ENCODE data around the gene CPPED1.
"Not testable (repeated sequence)": the region's sequence is repeated elsewhere in the genome, so short reads cannot be mapped to it uniquely, and the experiment has no call there.

The CPPED1 gene

GRCh38 chr16:12798846-12799245 lies 4.8 kb downstream of the CPPED1 start:
- Histone ChIP-seq H3K9ac (ENCODE audit: low read length) (no peak overlapping the region), H3K27ac (ENCODE audit: low read depth, low read length) (no peak overlapping the region), H3K36me3 (ENCODE audit: control insufficient read depth, insufficient read depth, low read length) (no peaks in the 10 kb centered on the region), H3K4me3 (ENCODE audit: low read length) (no peak overlapping the region), H3K4me1 (ENCODE audit: control insufficient read depth, insufficient read depth, low read length) (no peaks in the 10 kb centered on the region), H3K27me3 (ENCODE audit: control insufficient read depth, insufficient read depth, low read length) (no peaks in the 10 kb centered on the region)

DNA sequence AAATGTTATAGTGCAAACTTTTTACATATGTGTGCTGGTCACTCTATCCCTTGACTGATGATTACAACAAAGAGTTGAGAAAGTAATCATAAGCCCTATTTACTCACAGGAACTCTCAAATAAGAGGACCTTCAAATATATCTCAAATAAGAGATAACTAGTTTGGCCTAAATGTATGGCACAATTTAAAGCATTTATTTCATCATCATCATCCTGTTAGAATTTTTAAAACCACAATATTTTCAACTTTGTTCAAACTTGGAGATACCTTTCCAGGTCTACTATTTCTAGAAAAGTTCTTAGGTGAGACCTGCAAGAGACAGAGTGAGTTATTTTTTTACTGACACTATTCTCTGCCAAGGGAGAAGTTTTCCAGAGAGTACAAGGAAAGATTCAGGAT lies 5.5 kb downstream of the CPPED1 start:
- H3K27ac ChIP-seq (ENCODE audit: low read depth, low read length): no peak overlapping the region
- no peaks in the 10 kb centered on the region for H3K36me3 ChIP-seq (ENCODE audit: control insufficient read depth, insufficient read depth, low read length)
- no peak overlapping the region for H3K4me3 ChIP-seq (ENCODE audit: low read length)
- H3K9ac ChIP-seq (ENCODE audit: low read length): no peak overlapping the region
- no peaks in the 10 kb centered on the region for H3K4me1 ChIP-seq (ENCODE audit: control insufficient read depth, insufficient read depth, low read length)
- H3K27me3 ChIP-seq (ENCODE audit: control insufficient read depth, insufficient read depth, low read length): no peaks in the 10 kb centered on the region

DNA sequence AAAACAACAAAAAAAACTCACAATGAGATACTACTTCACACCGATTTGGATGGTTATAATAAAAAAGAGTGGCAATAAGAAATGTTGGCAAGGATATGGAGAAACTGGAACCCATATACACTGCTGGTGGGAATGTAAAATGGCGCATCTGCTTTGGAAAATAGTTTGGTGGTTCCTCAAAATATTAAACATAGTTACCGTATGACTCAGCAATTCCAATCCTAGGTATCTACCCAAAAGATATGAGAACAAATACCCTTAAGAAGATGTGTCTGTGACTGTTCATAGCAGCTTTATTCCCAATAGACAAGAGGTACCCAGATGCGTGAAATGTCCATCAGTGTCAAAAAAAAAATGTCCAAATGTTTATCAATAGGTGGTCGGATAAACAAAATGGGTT lies 7.2 kb downstream of the CPPED1 start:
- H3K9ac ChIP-seq (ENCODE audit: low read length): no peak overlapping the region
- no peak overlapping the region for H3K4me3 ChIP-seq (ENCODE audit: low read length)
- no peak overlapping the region for H3K27ac ChIP-seq (ENCODE audit: low read depth, low read length)
- H3K36me3 ChIP-seq (ENCODE audit: control insufficient read depth, insufficient read depth, low read length): no peaks in the 10 kb centered on the region
- no peaks in the 10 kb centered on the region for H3K27me3 ChIP-seq (ENCODE audit: control insufficient read depth, insufficient read depth, low read length)
- no peaks in the 10 kb centered on the region for H3K4me1 ChIP-seq (ENCODE audit: control insufficient read depth, insufficient read depth, low read length)

DNA sequence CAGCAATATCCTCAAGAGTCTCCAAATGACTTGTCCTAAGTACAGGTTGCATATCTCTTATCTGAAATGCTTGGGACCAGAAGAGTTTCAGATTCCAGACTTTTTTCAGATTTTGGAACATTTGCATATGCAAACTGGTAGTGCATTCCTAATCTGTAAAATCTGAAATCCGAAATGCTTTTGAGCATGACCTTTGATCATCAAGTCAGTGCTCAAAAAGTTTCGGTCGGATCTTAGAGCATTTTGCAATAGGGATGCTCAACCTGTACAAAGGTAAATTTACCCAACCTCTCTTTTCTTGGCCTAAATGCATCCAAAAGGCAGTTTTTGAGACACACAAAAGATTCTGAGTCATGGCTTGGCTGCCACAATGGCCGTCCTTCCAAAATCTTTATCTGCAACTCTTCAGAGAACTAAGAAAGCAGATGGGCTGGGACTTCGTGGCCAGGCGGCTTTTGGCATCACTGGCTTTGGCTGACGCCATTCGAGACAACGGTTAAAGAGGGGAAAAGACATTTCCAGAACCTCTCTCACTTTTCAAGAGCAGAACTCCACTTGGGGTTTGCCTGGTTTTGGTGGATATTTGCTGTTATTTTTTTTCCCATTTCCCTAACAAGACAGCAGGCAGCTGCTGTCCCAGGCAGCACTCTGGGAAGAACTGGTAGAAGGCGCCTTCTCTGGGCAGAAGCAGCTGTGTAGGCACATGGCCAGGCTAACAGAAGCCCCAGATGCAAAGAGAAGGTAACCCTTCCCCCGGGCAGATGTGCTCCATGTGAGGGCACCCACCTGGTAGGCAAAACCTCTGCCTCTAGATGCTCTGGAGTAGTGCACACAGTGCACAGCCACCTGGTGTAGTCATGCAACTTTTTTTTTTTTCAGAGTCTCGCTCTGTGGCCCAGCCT lies 8.9 kb downstream of the CPPED1 start:
- Histone ChIP-seq H3K4me1 (ENCODE audit: control insufficient read depth, insufficient read depth, low read length) (no peaks in the 10 kb centered on the region), H3K9ac (ENCODE audit: low read length) (no peak overlapping the region), H3K36me3 (ENCODE audit: control insufficient read depth, insufficient read depth, low read length) (no peaks in the 10 kb centered on the region), H3K4me3 (ENCODE audit: low read length) (no peak overlapping the region), H3K27ac (ENCODE audit: low read depth, low read length) (no peak overlapping the region), H3K27me3 (ENCODE audit: control insufficient read depth, insufficient read depth, low read length) (no peaks in the 10 kb centered on the region)

- Histone ChIP-seq H3K9ac (ENCODE audit: low read length) (no peak overlapping the region), H3K27ac (ENCODE audit: low read depth, low read length) (no peak overlapping the region), H3K36me3 (ENCODE audit: control insufficient read depth, insufficient read depth, low read length) (no peaks in the 10 kb centered on the region), H3K4me1 (ENCODE audit: control insufficient read depth, insufficient read depth, low read length) (no peaks in the 10 kb centered on the region), H3K27me3 (ENCODE audit: control insufficient read depth, insufficient read depth, low read length) (no peaks in the 10 kb centered on the region), H3K4me3 (ENCODE audit: low read length) (no peak overlapping the region)
Observed at GRCh38 chr16:12793865-12794240, 9.8 kb downstream of the CPPED1 start.

- H3K4me3 ChIP-seq (ENCODE audit: low read length): no peak overlapping the region
- H3K27ac ChIP-seq (ENCODE audit: low read depth, low read length): no peak overlapping the region
- H3K36me3 ChIP-seq (ENCODE audit: control insufficient read depth, insufficient read depth, low read length): no peaks in the 10 kb centered on the region
- H3K4me1 ChIP-seq (ENCODE audit: control insufficient read depth, insufficient read depth, low read length): no peaks in the 10 kb centered on the region
- no peaks in the 10 kb centered on the region for H3K27me3 ChIP-seq (ENCODE audit: control insufficient read depth, insufficient read depth, low read length)
- H3K9ac ChIP-seq (ENCODE audit: low read length): no peak overlapping the region
Observed at GRCh38 chr16:12793120-12793864, 10.4 kb downstream of the CPPED1 start.

- H3K4me1 ChIP-seq (ENCODE audit: control insufficient read depth, insufficient read depth, low read length); H3K4me3 ChIP-seq (ENCODE audit: low read length); H3K27ac ChIP-seq (ENCODE audit: low read depth, low read length); H3K9ac ChIP-seq (ENCODE audit: low read length); H3K27me3 ChIP-seq (ENCODE audit: control insufficient read depth, insufficient read depth, low read length); H3K36me3 ChIP-seq (ENCODE audit: control insufficient read depth, insufficient read depth, low read length): not testable (repeated sequence)
Observed at GRCh38 chr16:12792528-12792927, 11.2 kb downstream of the CPPED1 start.

- Histone ChIP-seq H3K4me3 (ENCODE audit: low read length) (no peak overlapping the region), H3K4me1 (ENCODE audit: control insufficient read depth, insufficient read depth, low read length) (no peaks in the 10 kb centered on the region), H3K9ac (ENCODE audit: low read length) (no peak overlapping the region), H3K27me3 (ENCODE audit: control insufficient read depth, insufficient read depth, low read length) (no peaks in the 10 kb centered on the region), H3K27ac (ENCODE audit: low read depth, low read length) (no peak overlapping the region), H3K36me3 (ENCODE audit: control insufficient read depth, insufficient read depth, low read length) (no peaks in the 10 kb centered on the region)
Observed at GRCh38 chr16:12791340-12791739, 12.3 kb downstream of the CPPED1 start.

GRCh38 chr16:12788758-12789157 lies 14.9 kb downstream of the CPPED1 start:
- H3K27me3 ChIP-seq (ENCODE audit: control insufficient read depth, insufficient read depth, low read length): no peaks in the 10 kb centered on the region
- H3K4me3 ChIP-seq (ENCODE audit: low read length): no peak overlapping the region
- no peaks in the 10 kb centered on the region for H3K36me3 ChIP-seq (ENCODE audit: control insufficient read depth, insufficient read depth, low read length)
- no peaks in the 10 kb centered on the region for H3K4me1 ChIP-seq (ENCODE audit: control insufficient read depth, insufficient read depth, low read length)
- no peak overlapping the region for H3K9ac ChIP-seq (ENCODE audit: low read length)
- no peak overlapping the region for H3K27ac ChIP-seq (ENCODE audit: low read depth, low read length)

DNA sequence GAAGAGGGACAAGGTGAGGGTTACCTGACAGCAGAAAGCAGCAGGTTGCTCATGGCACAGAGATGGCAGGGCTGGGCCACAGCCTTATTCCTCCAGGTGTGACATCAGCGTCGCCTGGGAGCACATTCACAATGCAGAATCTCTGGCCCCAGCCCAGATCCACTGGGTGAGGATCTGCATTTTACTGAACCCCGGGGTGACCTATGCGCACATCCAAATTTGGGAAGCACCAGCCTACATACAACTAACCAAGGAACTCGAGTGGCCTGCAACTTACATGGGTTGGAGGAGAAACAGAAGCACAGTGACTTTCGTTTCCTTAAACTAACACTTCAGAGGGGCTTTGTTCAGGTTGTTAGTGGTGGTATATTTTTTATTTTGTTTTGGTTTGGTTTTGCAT lies 17.6 kb downstream of the CPPED1 start:
- Histone ChIP-seq H3K36me3 (ENCODE audit: control insufficient read depth, insufficient read depth, low read length) (no peaks in the 10 kb centered on the region), H3K27ac (ENCODE audit: low read depth, low read length) (no peak overlapping the region), H3K4me3 (ENCODE audit: low read length) (no peak overlapping the region), H3K9ac (ENCODE audit: low read length) (no peak overlapping the region), H3K4me1 (ENCODE audit: control insufficient read depth, insufficient read depth, low read length) (no peaks in the 10 kb centered on the region), H3K27me3 (ENCODE audit: control insufficient read depth, insufficient read depth, low read length) (no peaks in the 10 kb centered on the region)

DNA sequence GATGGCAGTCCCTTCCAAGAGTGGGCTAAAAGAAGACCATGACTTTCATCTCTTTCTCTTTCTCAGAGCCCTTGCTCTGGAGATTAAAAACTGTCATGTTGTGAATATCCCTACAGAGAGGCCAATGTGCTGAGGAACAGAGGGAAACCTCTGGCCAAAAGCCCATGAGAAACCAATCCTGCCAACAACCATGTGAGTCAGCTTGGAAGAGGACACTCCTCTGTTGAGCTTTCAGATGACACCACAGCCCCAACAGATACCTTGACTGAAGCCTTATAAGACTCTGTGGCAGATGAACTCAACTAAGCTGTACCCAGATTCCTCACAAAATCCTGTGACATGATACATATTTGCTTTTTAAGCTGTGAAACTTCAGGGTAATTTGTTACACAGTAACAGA lies 19.6 kb downstream of the CPPED1 start:
- Histone ChIP-seq H3K9ac (ENCODE audit: low read length) (no peak overlapping the region), H3K4me1 (ENCODE audit: control insufficient read depth, insufficient read depth, low read length) (no peaks in the 10 kb centered on the region), H3K27me3 (ENCODE audit: control insufficient read depth, insufficient read depth, low read length) (no peaks in the 10 kb centered on the region), H3K4me3 (ENCODE audit: low read length) (no peak overlapping the region), H3K36me3 (ENCODE audit: control insufficient read depth, insufficient read depth, low read length) (peaks cover 5% of the 10 kb centered on the region), H3K27ac (ENCODE audit: low read depth, low read length) (no peak overlapping the region)

DNA sequence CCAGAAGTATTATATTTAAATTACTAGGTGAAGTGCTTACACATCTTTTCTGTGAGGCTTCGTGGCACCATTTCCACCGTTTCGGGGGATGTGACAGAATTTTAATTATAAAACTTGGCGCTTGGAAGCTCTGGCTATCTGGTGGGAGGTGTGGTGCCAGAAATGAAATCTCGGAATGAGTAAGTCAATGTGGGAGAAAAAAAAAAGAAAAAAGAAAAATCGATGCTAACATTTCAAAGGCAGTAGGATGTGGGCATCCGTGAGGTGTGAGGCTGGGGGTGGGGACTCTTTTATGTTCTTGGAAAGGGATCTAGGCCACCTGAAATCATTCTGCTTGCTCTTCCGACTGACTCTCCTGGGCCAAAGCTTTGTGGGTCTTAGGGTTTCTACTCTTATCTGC lies 21.9 kb downstream of the CPPED1 start:
- H3K27me3 ChIP-seq (ENCODE audit: control insufficient read depth, insufficient read depth, low read length): no peaks in the 10 kb centered on the region
- H3K9ac ChIP-seq (ENCODE audit: low read length): no peak overlapping the region
- peaks cover 5% of the 10 kb centered on the region for H3K36me3 ChIP-seq (ENCODE audit: control insufficient read depth, insufficient read depth, low read length)
- no peaks in the 10 kb centered on the region for H3K4me1 ChIP-seq (ENCODE audit: control insufficient read depth, insufficient read depth, low read length)
- H3K27ac ChIP-seq (ENCODE audit: low read depth, low read length): no peak overlapping the region
- no peak overlapping the region for H3K4me3 ChIP-seq (ENCODE audit: low read length)

- no peak overlapping the region for H3K27ac ChIP-seq (ENCODE audit: low read depth, low read length)
- peaks cover 5% of the 10 kb centered on the region for H3K36me3 ChIP-seq (ENCODE audit: control insufficient read depth, insufficient read depth, low read length)
- H3K9ac ChIP-seq (ENCODE audit: low read length): no peak overlapping the region
- H3K4me1 ChIP-seq (ENCODE audit: control insufficient read depth, insufficient read depth, low read length): no peaks in the 10 kb centered on the region
- H3K4me3 ChIP-seq (ENCODE audit: low read length): no peak overlapping the region
- no peaks in the 10 kb centered on the region for H3K27me3 ChIP-seq (ENCODE audit: control insufficient read depth, insufficient read depth, low read length)
Observed at GRCh38 chr16:12780467-12780866, 23.2 kb downstream of the CPPED1 start.
